BLaER1 (cell line): ENCODE data around the gene CNTD1.
"Not testable (repeated sequence)": the region's sequence is repeated elsewhere in the genome, so short reads cannot be mapped to it uniquely, and the experiment has no call there.

Experiments used
- H3K27ac ChIP-seq: shearing (Covaris generic); formaldehyde crosslinking; 2 replicates; pipeline ENCODE4 v1.8.1; 2022
- H3K27me3 ChIP-seq: shearing (Covaris generic); formaldehyde crosslinking; 2 replicates; pipeline ENCODE4 v1.8.1; 2022
- H3K36me3 ChIP-seq: shearing (Covaris generic); formaldehyde crosslinking; 2 replicates; pipeline ENCODE4 v1.8.1; 2022
- H3K4me1 ChIP-seq: shearing (Covaris generic); formaldehyde crosslinking; 2 replicates; pipeline ENCODE4 v1.8.1; 2022
- H3K4me2 ChIP-seq: shearing (Covaris generic); formaldehyde crosslinking; 2 replicates; pipeline ENCODE4 v1.8.1; 2022
- H3K4me3 ChIP-seq: shearing (Covaris generic); formaldehyde crosslinking; 2 replicates; pipeline ENCODE4 v1.8.1; 2022
- H3K9ac ChIP-seq: shearing (Covaris generic); formaldehyde crosslinking; 2 replicates; pipeline ENCODE4 v1.8.1; 2022
- H3K9me3 ChIP-seq: shearing (Covaris generic); formaldehyde crosslinking; 2 replicates; pipeline ENCODE4 v1.8.1; 2022
- H4K20me1 ChIP-seq: shearing (Covaris generic); formaldehyde crosslinking; 2 replicates; pipeline ENCODE4 v1.8.1; 2022
- Cebpa-rat ChIP-seq: shearing (Covaris generic); IDR thresholded peaks from 2 replicates; pipeline ENCODE4 v1.8.1; 2022

Gene CNTD1

GRCh38 chr17:42852351-42852750, 53.7 kb downstream of the CNTD1 start:
- Histone ChIP-seq H3K4me3 (no peak overlapping the region), H3K27ac (no peak overlapping the region), H3K36me3 (no peaks in the 10 kb centered on the region), H3K9ac (no peak overlapping the region), H3K4me1 (0 out of 2 replicates have a peak, but pooled peaks cover 7% of the 10 kb centered on the region), H4K20me1 (peaks cover under 1% of the 10 kb centered on the region), H3K27me3 (no peaks in the 10 kb centered on the region), H3K4me2 (no peak overlapping the region), H3K9me3 (no peaks in the 10 kb centered on the region)
- TF ChIP-seq Cebpa-rat: no peak

GRCh38 chr17:42853004-42853403, 54.3 kb downstream of the CNTD1 start:
- 0 out of 2 replicates have a peak, but pooled peaks cover 7% of the 10 kb centered on the region for H3K4me1 ChIP-seq
- no peak overlapping the region for H3K4me3 ChIP-seq
- H3K27ac ChIP-seq: no peak overlapping the region

GRCh38 chr17:42853597-42853967, 54.9 kb downstream of the CNTD1 start:
- H3K4me3 ChIP-seq: no peak overlapping the region
- H3K9me3 ChIP-seq: no peaks in the 10 kb centered on the region
- TF ChIP-seq Cebpa-rat: no peak
- H4K20me1 ChIP-seq: no peaks in the 10 kb centered on the region
- H3K27ac ChIP-seq: no peak overlapping the region
- no peaks in the 10 kb centered on the region for H3K36me3 ChIP-seq
- no peak overlapping the region for H3K9ac ChIP-seq
- 0 out of 2 replicates have a peak, but pooled peaks cover 7% of the 10 kb centered on the region for H3K4me1 ChIP-seq
- H3K4me2 ChIP-seq: no peak overlapping the region
- no peaks in the 10 kb centered on the region for H3K27me3 ChIP-seq

More at GRCh38 chr17:42853004-42853403, 54.3 kb downstream of the CNTD1 start:
- no peaks in the 10 kb centered on the region for H3K27me3 ChIP-seq
- H3K36me3 ChIP-seq: no peaks in the 10 kb centered on the region
- no peaks in the 10 kb centered on the region for H3K9me3 ChIP-seq
- no peak for TF ChIP-seq Cebpa-rat
- no peak overlapping the region for H3K9ac ChIP-seq
- no peaks in the 10 kb centered on the region for H4K20me1 ChIP-seq
- no peak overlapping the region for H3K4me2 ChIP-seq

GRCh38 chr17:42853968-42854790, 55.5 kb downstream of the CNTD1 start:
- H3K9ac ChIP-seq: no peak overlapping the region
- H3K27ac ChIP-seq: no peak overlapping the region
- H4K20me1 ChIP-seq: no peaks in the 10 kb centered on the region
- no peaks in the 10 kb centered on the region for H3K9me3 ChIP-seq
- 0 out of 2 replicates have a peak, but pooled peaks cover 7% of the 10 kb centered on the region for H3K4me1 ChIP-seq
- H3K36me3 ChIP-seq: no peaks in the 10 kb centered on the region
- H3K27me3 ChIP-seq: no peaks in the 10 kb centered on the region
- no peak for TF ChIP-seq Cebpa-rat
- H3K4me2 ChIP-seq: no peak overlapping the region
- H3K4me3 ChIP-seq: no peak overlapping the region

GRCh38 chr17:42855048-42855596, 56.5 kb downstream of the CNTD1 start:
- Histone ChIP-seq H3K9me3 (no peaks in the 10 kb centered on the region), H3K4me3 (no peak overlapping the region), H3K4me2 (no peak overlapping the region), H3K4me1 (no peaks in the 10 kb centered on the region), H3K9ac (no peak overlapping the region), H3K27me3 (no peaks in the 10 kb centered on the region), H3K27ac (no peak overlapping the region), H3K36me3 (no peaks in the 10 kb centered on the region), H4K20me1 (no peaks in the 10 kb centered on the region)
- TF ChIP-seq Cebpa-rat: no peak

GRCh38 chr17:42856093-42856492, 57.4 kb downstream of the CNTD1 start:
- not testable (repeated sequence) for H3K9ac ChIP-seq, H3K4me2 ChIP-seq, H3K4me1 ChIP-seq, H3K4me3 ChIP-seq, H3K36me3 ChIP-seq, H3K27me3 ChIP-seq, H4K20me1 ChIP-seq, H3K9me3 ChIP-seq, H3K27ac ChIP-seq

GRCh38 chr17:42856516-42856915, 57.9 kb downstream of the CNTD1 start:
- H3K9ac ChIP-seq, H3K4me2 ChIP-seq, H3K27ac ChIP-seq, H3K36me3 ChIP-seq, H3K9me3 ChIP-seq, H4K20me1 ChIP-seq, H3K4me3 ChIP-seq, H3K27me3 ChIP-seq, H3K4me1 ChIP-seq: not testable (repeated sequence)

- Histone ChIP-seq H3K27ac (no peak overlapping the region), H3K4me3 (no peak overlapping the region), H3K9me3 (no peaks in the 10 kb centered on the region), H4K20me1 (no peaks in the 10 kb centered on the region), H3K4me2 (no peak overlapping the region), H3K9ac (no peak overlapping the region), H3K4me1 (no peaks in the 10 kb centered on the region), H3K36me3 (no peaks in the 10 kb centered on the region), H3K27me3 (no peaks in the 10 kb centered on the region)
- TF ChIP-seq Cebpa-rat: no peak
Measured at GRCh38 chr17:42857389-42857788, 58.7 kb downstream of the CNTD1 start.
